AG10803 (cell line): Measurements from ENCODE around the gene ECT2.

ENCODE experiments used
- DNase-seq: peaks from one replicate; pipeline ENCODE4 v3.0.0; 2010; ENCODE audit warnings: low read depth
- H3K4me3 ChIP-seq: 2 replicates; pipeline ENCODE4 v1.5.1; 2011; ENCODE audit warnings: mild to moderate bottlenecking, low read length, control low read depth
- CTCF ChIP-seq: conservative IDR thresholded peaks from 2 replicates; pipeline ENCODE4 v1.5.1; 2011; ENCODE audit warnings: mild to moderate bottlenecking, low read length, control low read depth, inconsistent platforms

ECT2 gene

GRCh38 chr3:172707030-172707429 is 43.5 kb upstream of the ECT2 start:
- no peak for DNase-seq
- no peak for TF ChIP-seq CTCF
- no peak overlapping the region for H3K4me3 ChIP-seq

GRCh38 chr3:172707967-172708366 is 42.6 kb upstream of the ECT2 start:
- DNase-seq, result peak; percentile 85
- TF ChIP-seq CTCF, result no peak
- no peak overlapping the region for H3K4me3 ChIP-seq

- no peak for TF ChIP-seq CTCF
- DNase-seq, result no peak
Measured at GRCh38 chr3:172708921-172709773, 41.4 kb upstream of the ECT2 start.

GRCh38 chr3:172709774-172710663 is 40.5 kb upstream of the ECT2 start:
- DNase-seq, result peak; percentile 56
- TF ChIP-seq CTCF, result no peak

More at GRCh38 chr3:172708921-172709773, 41.4 kb upstream of the ECT2 start:
- peak overlapping the region; percentile 95 for H3K4me3 ChIP-seq

GRCh38 chr3:172710664-172711453 is 39.7 kb upstream of the ECT2 start, which contains the start of gene NCEH1:
Gene NCEH1 (minus strand): TSS chr3:172711067. CDS start chr3:172710984, 83 bp downstream.
- peak; percentile 99 for DNase-seq
- TF ChIP-seq CTCF, result peak; percentile 91
- H3K4me3 ChIP-seq, result peak within 1 kb of the TSS; percentile 95

More at GRCh38 chr3:172709774-172710663, 40.5 kb upstream of the ECT2 start:
- peak overlapping the region; percentile 95 for H3K4me3 ChIP-seq

- no peak for DNase-seq
- H3K4me3 ChIP-seq, result peak overlapping the region; percentile 95
- no peak; the same call in 1 of the 2 replicates for TF ChIP-seq CTCF
Measured at GRCh38 chr3:172711454-172711795, 39.1 kb upstream of the ECT2 start.
